ENCODE results near the gene ZNF503. TPM values are rescaled to one million over a fixed set of nuclear protein-coding genes. Genes with fewer than 3 reads are reported as not detected.

ZNF503 gene
- total RNA-seq, 2 experiments from 2014 or later, result 0.26 TPM; not detected in 1

- ATAC-seq (no peak), DNase-seq (no peak)
- no peaks in the 10 kb centered on the region for H3K9me3 Mint-ChIP-seq (ENCODE audit: insufficient read depth)
- H3K27me3 Mint-ChIP-seq (ENCODE audit: low read depth), result peaks cover 49% of the 10 kb centered on the region
- no peak overlapping the region for H3K27ac Mint-ChIP-seq
- no peak overlapping the region for H3K4me3 Mint-ChIP-seq
- H3K36me3 Mint-ChIP-seq (ENCODE audit: low read depth), result no peaks in the 10 kb centered on the region
- peaks cover 16% of the 10 kb centered on the region for H3K4me1 Mint-ChIP-seq (ENCODE audit: low read depth)
- ChIA-PET POLR2A (no interaction called here), CTCF (no interaction called here)
Measured at GRCh38 chr10:75395932-75396630, 5.5 kb downstream of the ZNF503 start.

- H3K27ac Mint-ChIP-seq, result no peak overlapping the region
Measured at GRCh38 chr10:75395066-75395931, 6.3 kb downstream of the ZNF503 start.

GRCh38 chr10:75394221-75394620, 7.3 kb downstream of the ZNF503 start:
- peaks cover 38% of the 10 kb centered on the region for H3K27me3 Mint-ChIP-seq (ENCODE audit: low read depth)
- ChIA-PET POLR2A (no interaction called here), CTCF (no interaction called here)
- peaks cover 7% of the 10 kb centered on the region for H3K4me1 Mint-ChIP-seq (ENCODE audit: low read depth)
- H3K27ac Mint-ChIP-seq, result no peak overlapping the region
- DNase-seq, result no peak
- H3K9me3 Mint-ChIP-seq (ENCODE audit: insufficient read depth), result no peaks in the 10 kb centered on the region
- no peaks in the 10 kb centered on the region for H3K36me3 Mint-ChIP-seq (ENCODE audit: low read depth)
- no peak for ATAC-seq
- no peak overlapping the region for H3K4me3 Mint-ChIP-seq

More at GRCh38 chr10:75395066-75395931, 6.3 kb downstream of the ZNF503 start:
- H3K4me3 Mint-ChIP-seq, result no peak overlapping the region
- ChIA-PET POLR2A (no interaction called here), CTCF (interaction anchor here (1.1 kb wide), 1 partner anchor 12 kb away, joined by 3 read pairs; no protein-coding TSS in a partner anchor)
- no peak for DNase-seq
- no peaks in the 10 kb centered on the region for H3K9me3 Mint-ChIP-seq (ENCODE audit: insufficient read depth)
- peak; percentile 59 for ATAC-seq
- H3K36me3 Mint-ChIP-seq (ENCODE audit: low read depth), result no peaks in the 10 kb centered on the region
- H3K27me3 Mint-ChIP-seq (ENCODE audit: low read depth), result peaks cover 42% of the 10 kb centered on the region
- H3K4me1 Mint-ChIP-seq (ENCODE audit: low read depth), result peaks cover 10% of the 10 kb centered on the region

- no peaks in the 10 kb centered on the region for H3K36me3 Mint-ChIP-seq (ENCODE audit: low read depth)
- H3K9me3 Mint-ChIP-seq (ENCODE audit: insufficient read depth), result no peaks in the 10 kb centered on the region
- CTCF ChIA-PET, result no interaction called here
- no peak overlapping the region for H3K27ac Mint-ChIP-seq
- ATAC-seq (no peak), DNase-seq (no peak)
- no peak overlapping the region for H3K4me3 Mint-ChIP-seq
- POLR2A ChIA-PET, result no interaction called here
- peaks cover 32% of the 10 kb centered on the region for H3K27me3 Mint-ChIP-seq (ENCODE audit: low read depth)
- peaks cover 7% of the 10 kb centered on the region for H3K4me1 Mint-ChIP-seq (ENCODE audit: low read depth)
Measured at GRCh38 chr10:75392744-75393143, 8.8 kb downstream of the ZNF503 start.

- H3K4me1 Mint-ChIP-seq (ENCODE audit: low read depth), result peaks cover 7% of the 10 kb centered on the region
- no peaks in the 10 kb centered on the region for H3K9me3 Mint-ChIP-seq (ENCODE audit: insufficient read depth)
- no peaks in the 10 kb centered on the region for H3K36me3 Mint-ChIP-seq (ENCODE audit: low read depth)
- no peak overlapping the region for H3K27ac Mint-ChIP-seq
- no peak for ATAC-seq
- H3K4me3 Mint-ChIP-seq, result no peak overlapping the region
- H3K27me3 Mint-ChIP-seq (ENCODE audit: low read depth), result peaks cover 28% of the 10 kb centered on the region
- POLR2A ChIA-PET, result no interaction called here
- DNase-seq, result no peak
- CTCF ChIA-PET, result no interaction called here
Measured at GRCh38 chr10:75392271-75392670, 9.3 kb downstream of the ZNF503 start.

- Mint-ChIP-seq H3K27ac (no peak overlapping the region), H3K4me1 (ENCODE audit: low read depth) (peaks cover 5% of the 10 kb centered on the region)
- POLR2A ChIA-PET, result no interaction called here
Measured at GRCh38 chr10:75390178-75390577, 11.4 kb downstream of the ZNF503 start.

GRCh38 chr10:75388082-75388481, 13.5 kb downstream of the ZNF503 start:
- ChIA-PET POLR2A (no interaction called here), CTCF (no interaction called here)
- no peaks in the 10 kb centered on the region for H3K36me3 Mint-ChIP-seq (ENCODE audit: low read depth)
- H3K9me3 Mint-ChIP-seq (ENCODE audit: insufficient read depth), result no peaks in the 10 kb centered on the region
- no peaks in the 10 kb centered on the region for H3K4me1 Mint-ChIP-seq (ENCODE audit: low read depth)
- H3K4me3 Mint-ChIP-seq, result no peak overlapping the region
- no peak overlapping the region for H3K27ac Mint-ChIP-seq
- peaks cover 12% of the 10 kb centered on the region for H3K27me3 Mint-ChIP-seq (ENCODE audit: low read depth)
- ATAC-seq (no peak), DNase-seq (no peak)

More at GRCh38 chr10:75390178-75390577, 11.4 kb downstream of the ZNF503 start:
- DNase-seq (no peak), ATAC-seq (no peak)
- H3K4me3 Mint-ChIP-seq, result no peak overlapping the region
- peaks cover 28% of the 10 kb centered on the region for H3K27me3 Mint-ChIP-seq (ENCODE audit: low read depth)
- H3K9me3 Mint-ChIP-seq (ENCODE audit: insufficient read depth), result no peaks in the 10 kb centered on the region
- H3K36me3 Mint-ChIP-seq (ENCODE audit: low read depth), result no peaks in the 10 kb centered on the region
- CTCF ChIA-PET, result no interaction called here

- ATAC-seq, result no peak
- H3K27me3 Mint-ChIP-seq (ENCODE audit: low read depth), result peaks cover 6% of the 10 kb centered on the region
- H3K4me1 Mint-ChIP-seq (ENCODE audit: low read depth), result no peaks in the 10 kb centered on the region
- DNase-seq, result no peak
- ChIA-PET POLR2A (no interaction called here), CTCF (no interaction called here)
- no peaks in the 10 kb centered on the region for H3K9me3 Mint-ChIP-seq (ENCODE audit: insufficient read depth)
- no peak overlapping the region for H3K4me3 Mint-ChIP-seq
- H3K36me3 Mint-ChIP-seq (ENCODE audit: low read depth), result no peaks in the 10 kb centered on the region
- H3K27ac Mint-ChIP-seq, result no peak overlapping the region
Measured at GRCh38 chr10:75386128-75386527, 15.4 kb downstream of the ZNF503 start.

- ATAC-seq (no peak), DNase-seq (no peak)
- CTCF ChIA-PET, result no interaction called here
- POLR2A ChIA-PET, result no interaction called here
- Mint-ChIP-seq H3K9me3 (ENCODE audit: insufficient read depth) (no peaks in the 10 kb centered on the region), H3K27ac (no peak overlapping the region), H3K4me1 (ENCODE audit: low read depth) (no peaks in the 10 kb centered on the region), H3K27me3 (ENCODE audit: low read depth) (peaks cover 3% of the 10 kb centered on the region), H3K36me3 (ENCODE audit: low read depth) (no peaks in the 10 kb centered on the region), H3K4me3 (no peak overlapping the region)
Measured at GRCh38 chr10:75379817-75380216, 21.7 kb downstream of the ZNF503 start.

GRCh38 chr10:75379212-75379724, 22.3 kb downstream of the ZNF503 start:
- Mint-ChIP-seq H3K27ac (no peak overlapping the region), H3K4me1 (ENCODE audit: low read depth) (no peaks in the 10 kb centered on the region), H3K4me3 (no peak overlapping the region), H3K27me3 (ENCODE audit: low read depth) (peaks cover 3% of the 10 kb centered on the region), H3K36me3 (ENCODE audit: low read depth) (no peaks in the 10 kb centered on the region), H3K9me3 (ENCODE audit: insufficient read depth) (no peaks in the 10 kb centered on the region)
- POLR2A ChIA-PET, result no interaction called here
- DNase-seq, result no peak
- CTCF ChIA-PET, result no interaction called here
- no peak for ATAC-seq

- no peaks in the 10 kb centered on the region for H3K9me3 Mint-ChIP-seq (ENCODE audit: insufficient read depth)
Measured at GRCh38 chr10:75378379-75378778, 23.2 kb downstream of the ZNF503 start.

GRCh38 chr10:75377869-75378268, 23.7 kb downstream of the ZNF503 start:
- POLR2A ChIA-PET, result no interaction called here
- H3K4me3 Mint-ChIP-seq, result no peak overlapping the region
- CTCF ChIA-PET, result no interaction called here
- H3K9me3 Mint-ChIP-seq (ENCODE audit: insufficient read depth), result no peaks in the 10 kb centered on the region
- no peak for ATAC-seq
- no peak for DNase-seq
- H3K27me3 Mint-ChIP-seq (ENCODE audit: low read depth), result peaks cover 3% of the 10 kb centered on the region
- no peak overlapping the region for H3K27ac Mint-ChIP-seq
- no peaks in the 10 kb centered on the region for H3K36me3 Mint-ChIP-seq (ENCODE audit: low read depth)
- H3K4me1 Mint-ChIP-seq (ENCODE audit: low read depth), result no peaks in the 10 kb centered on the region

More at GRCh38 chr10:75378379-75378778, 23.2 kb downstream of the ZNF503 start:
- ATAC-seq (no peak), DNase-seq (no peak)
- no peaks in the 10 kb centered on the region for H3K36me3 Mint-ChIP-seq (ENCODE audit: low read depth)
- CTCF ChIA-PET, result no interaction called here
- no peak overlapping the region for H3K27ac Mint-ChIP-seq
- no peak overlapping the region for H3K4me3 Mint-ChIP-seq
- POLR2A ChIA-PET, result no interaction called here
- peaks cover 3% of the 10 kb centered on the region for H3K27me3 Mint-ChIP-seq (ENCODE audit: low read depth)
- no peaks in the 10 kb centered on the region for H3K4me1 Mint-ChIP-seq (ENCODE audit: low read depth)

Measured in activated CD8-positive, alpha-beta T cell treated with anti-CD3 and anti-CD28 coated beads, Interleukin-2, amount 10 ng/mL, durations not matched to agents 7 days and 5 days (primary cell).